Suprapubic skin (tissue), 4 donors: ENCODE measurements around the gene NRCAM. TPM values are rescaled to one million over a fixed set of nuclear protein-coding genes. Genes with fewer than 3 reads are reported as not detected.

Source experiments
- DNase-seq, 2 donors: peaks; one replicate each; pipeline ENCODE4 v3.0.0-alpha.2; 2019; ENCODE audit warnings: low spot score in 2 of 2
- H3K27ac ChIP-seq: fragments of 200-600 bp; sonication (generic); one replicate; pipeline ENCODE4 v1.5.1; 2019
- H3K27me3 ChIP-seq: fragments of 200-600 bp; sonication (generic); one replicate; pipeline ENCODE4 v1.5.1; 2019
- H3K36me3 ChIP-seq: fragments of 200-600 bp; sonication (generic); one replicate; pipeline ENCODE4 v1.5.1; 2019
- H3K4me1 ChIP-seq: fragments of 200-600 bp; sonication (generic); one replicate; pipeline ENCODE4 v1.5.1; 2019
- H3K4me3 ChIP-seq: fragments of 200-600 bp; sonication (generic); one replicate; pipeline ENCODE4 v1.5.1; 2019; ENCODE audit warnings: mild to moderate bottlenecking
- H3K9me3 ChIP-seq: fragments of 200-600 bp; sonication (generic); one replicate; pipeline ENCODE4 v1.5.1; 2019
- CTCF ChIP-seq, 2 donors: fragments of 200-600 bp in 1 of 2; fragments of 450-650 bp in 1 of 2; sonication (generic) in 1 of 2; IDR thresholded peaks; one replicate each; pipeline ENCODE4 v1.5.1; 2016 to 2019; ENCODE audit warnings: antibody characterized with exemption in 2 of 2, mild to moderate bottlenecking in 1 of 2, moderate library complexity in 1 of 2
- EP300 ChIP-seq: sonication (generic); formaldehyde crosslinking; IDR thresholded peaks from one replicate; pipeline ENCODE4 v1.6.1; 2017; ENCODE audit warnings: antibody characterized with exemption
- POLR2A ChIP-seq, 2 donors: fragments of 450-650 bp; IDR thresholded peaks; one replicate each; pipeline ENCODE4 v1.6.1; 2017; ENCODE audit warnings: antibody characterized with exemption in 2 of 2, mild to moderate bottlenecking in 2 of 2, moderate library complexity in 2 of 2
- POLR2AphosphoS5 ChIP-seq, 3 donors: sonication (generic); formaldehyde crosslinking; IDR thresholded peaks; one replicate each; pipeline ENCODE4 v1.6.1; 2017; ENCODE audit warnings: antibody characterized with exemption in 3 of 3
- WGBS: methylation state at CpG from one replicate; pipeline ENCODE4 v1.1.5; 2018; 5-methylcytosine and 5-hydroxymethylcytosine counted together
- total RNA-seq, 4 donors: library from RNA; depleted of rRNA; stranded (reverse); fragments of >200 nt; gene quantifications; one replicate each; pipeline ENCODE4 v1.1.0, GENCODE V29; 2016

Gene NRCAM
- total RNA-seq, 4 donors from 2014 or later: 2.3 to 7.2 (median 2.8) TPM

GRCh38 chr7:108329514-108329913, 126.7 kb downstream of the NRCAM start:
- H3K9me3 ChIP-seq: no peaks in the 10 kb centered on the region
- H3K27ac ChIP-seq: no peak overlapping the region
- WGBS: 90% methylated on average over 2 of the region's 2 CpGs
- DNase-seq: no peak
- no peak overlapping the region for H3K4me3 ChIP-seq
- no peak for TF ChIP-seq POLR2AphosphoS5 (IDR thresholded peaks at IDR 0.05)
- TF ChIP-seq CTCF (IDR thresholded peaks at IDR 0.05): no peak
- no peak for TF ChIP-seq POLR2A (IDR thresholded peaks at IDR 0.05)
- no peak for TF ChIP-seq EP300
- H3K27me3 ChIP-seq: no peaks in the 10 kb centered on the region
- H3K4me1 ChIP-seq: no peaks in the 10 kb centered on the region
- no peaks in the 10 kb centered on the region for H3K36me3 ChIP-seq

GRCh38 chr7:108328174-108328651, 128.0 kb downstream of the NRCAM start:
- no peak overlapping the region for H3K27ac ChIP-seq
- WGBS: 61% methylated on average over 2 of the region's 2 CpGs

GRCh38 chr7:108327353-108327752, 128.9 kb downstream of the NRCAM start:
- DNase-seq: no peak
- TF ChIP-seq POLR2A (IDR thresholded peaks at IDR 0.05): no peak
- no peak for TF ChIP-seq EP300
- TF ChIP-seq CTCF (IDR thresholded peaks at IDR 0.05): no peak
- TF ChIP-seq POLR2AphosphoS5 (IDR thresholded peaks at IDR 0.05): no peak
- Histone ChIP-seq H3K36me3 (no peaks in the 10 kb centered on the region), H3K9me3 (no peaks in the 10 kb centered on the region), H3K4me3 (no peak overlapping the region), H3K27ac (no peak overlapping the region), H3K27me3 (no peaks in the 10 kb centered on the region), H3K4me1 (no peaks in the 10 kb centered on the region)

More at GRCh38 chr7:108328174-108328651, 128.0 kb downstream of the NRCAM start:
- no peak overlapping the region for H3K4me3 ChIP-seq
- H3K27me3 ChIP-seq: no peaks in the 10 kb centered on the region
- no peaks in the 10 kb centered on the region for H3K4me1 ChIP-seq
- no peak for DNase-seq
- no peaks in the 10 kb centered on the region for H3K9me3 ChIP-seq
- H3K36me3 ChIP-seq: no peaks in the 10 kb centered on the region
- TF ChIP-seq CTCF (IDR thresholded peaks at IDR 0.05): no peak
- TF ChIP-seq EP300: no peak
- TF ChIP-seq POLR2AphosphoS5 (IDR thresholded peaks at IDR 0.05): no peak
- TF ChIP-seq POLR2A (IDR thresholded peaks at IDR 0.05): no peak

GRCh38 chr7:108326938-108327337, 129.3 kb downstream of the NRCAM start:
- no peak overlapping the region for H3K4me3 ChIP-seq
- H3K27me3 ChIP-seq: no peaks in the 10 kb centered on the region
- TF ChIP-seq CTCF (IDR thresholded peaks at IDR 0.05) (no peak), POLR2AphosphoS5 (IDR thresholded peaks at IDR 0.05) (no peak), POLR2A (IDR thresholded peaks at IDR 0.05) (no peak), EP300 (no peak)
- WGBS: 91% methylated on average over 2 of the region's 2 CpGs
- no peaks in the 10 kb centered on the region for H3K36me3 ChIP-seq
- no peak overlapping the region for H3K27ac ChIP-seq
- DNase-seq: no peak
- no peaks in the 10 kb centered on the region for H3K9me3 ChIP-seq
- no peaks in the 10 kb centered on the region for H3K4me1 ChIP-seq

GRCh38 chr7:108324053-108325038, 131.9 kb downstream of the NRCAM start:
- Histone ChIP-seq H3K4me1 (no peaks in the 10 kb centered on the region), H3K27ac (no peak overlapping the region), H3K9me3 (no peaks in the 10 kb centered on the region), H3K36me3 (no peaks in the 10 kb centered on the region), H3K27me3 (no peaks in the 10 kb centered on the region), H3K4me3 (no peak overlapping the region)
- no peak for DNase-seq
- 68% methylated on average over 4 of the region's 4 CpGs for WGBS
- TF ChIP-seq POLR2A (IDR thresholded peaks at IDR 0.05) (no peak), EP300 (no peak), POLR2AphosphoS5 (IDR thresholded peaks at IDR 0.05) (no peak), CTCF (IDR thresholded peaks at IDR 0.05) (no peak)
